ENCODE measurements around the gene DCP1B. TPM values are rescaled to one million over a fixed set of nuclear protein-coding genes. Genes with fewer than 3 reads are reported as not detected.

Gene DCP1B
- total RNA-seq, 1 donor from 2014 or later: 5.4 TPM

GRCh38 chr12:1934831-1935230, 69.4 kb downstream of the DCP1B start:
- no peak for DNase-seq

DNA sequence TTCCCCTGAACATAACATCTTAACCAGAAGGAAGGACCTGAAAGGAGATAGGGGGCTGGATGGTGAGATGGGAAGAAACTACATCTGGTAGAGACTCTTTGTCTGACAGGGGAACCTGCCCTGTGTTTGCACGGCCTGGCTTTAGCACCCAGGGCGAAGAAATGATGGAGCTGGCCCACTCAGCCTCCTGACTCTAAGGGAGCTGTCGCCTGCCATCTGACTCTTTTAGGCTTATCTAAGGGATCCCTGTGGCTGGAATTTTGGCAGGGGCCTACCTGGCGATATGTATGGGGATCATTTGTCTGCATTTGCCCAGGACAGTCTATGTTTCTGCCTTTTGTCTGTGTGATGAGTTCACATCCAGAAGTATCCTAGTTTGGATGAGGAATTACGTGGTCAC, 70.2 kb downstream of the DCP1B start:
- no peak for DNase-seq

- no peak for DNase-seq
Observed at GRCh38 chr12:1933342-1934051, 70.8 kb downstream of the DCP1B start.

GRCh38 chr12:1932264-1932777, 71.9 kb downstream of the DCP1B start:
- no peak for DNase-seq

- no peak for DNase-seq
Observed at GRCh38 chr12:1931642-1932041, 72.6 kb downstream of the DCP1B start.

- DNase-seq: no peak
Observed at GRCh38 chr12:1930803-1931597, 73.3 kb downstream of the DCP1B start.

DNA sequence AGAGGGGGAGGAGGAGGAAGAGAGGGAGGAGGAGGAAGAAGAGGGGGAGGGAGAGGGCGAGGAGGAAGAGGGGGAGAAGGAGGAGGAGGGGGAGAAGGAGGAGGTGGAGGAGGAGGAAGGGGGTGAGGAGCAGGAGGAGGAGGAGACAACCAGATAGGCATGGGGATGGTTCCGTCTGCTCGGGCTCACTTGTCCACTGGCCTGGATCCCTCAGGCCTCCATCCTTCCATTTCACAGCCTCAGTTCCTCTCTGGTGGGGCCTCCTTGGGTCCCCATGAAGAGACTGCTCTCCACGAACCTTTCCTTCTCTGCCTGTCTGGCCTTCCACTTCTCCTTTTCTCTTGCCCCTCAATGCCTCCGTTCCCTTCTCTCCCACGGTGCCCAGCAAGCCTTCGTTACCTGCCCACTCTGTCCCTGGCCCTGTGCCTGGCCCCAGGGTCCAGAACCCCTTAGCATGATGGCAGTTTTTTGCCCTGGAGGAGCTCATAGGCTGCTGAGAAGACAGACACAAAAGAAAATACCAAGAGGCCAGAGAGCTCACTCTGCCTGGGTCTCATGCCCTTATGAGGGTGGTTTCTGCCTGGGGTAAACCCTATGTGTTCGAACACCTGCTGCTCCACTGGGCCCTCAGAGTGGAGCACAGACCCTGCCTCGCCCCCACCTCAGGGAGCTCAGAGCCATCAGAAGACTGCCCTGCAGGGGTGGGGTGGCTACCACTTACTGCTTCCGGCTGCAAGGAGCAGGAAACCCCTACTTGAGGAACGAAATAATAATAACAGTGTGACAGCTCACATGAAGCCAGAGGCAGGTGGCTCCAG, 74.1 kb downstream of the DCP1B start:
- DNase-seq: no peak

DNA sequence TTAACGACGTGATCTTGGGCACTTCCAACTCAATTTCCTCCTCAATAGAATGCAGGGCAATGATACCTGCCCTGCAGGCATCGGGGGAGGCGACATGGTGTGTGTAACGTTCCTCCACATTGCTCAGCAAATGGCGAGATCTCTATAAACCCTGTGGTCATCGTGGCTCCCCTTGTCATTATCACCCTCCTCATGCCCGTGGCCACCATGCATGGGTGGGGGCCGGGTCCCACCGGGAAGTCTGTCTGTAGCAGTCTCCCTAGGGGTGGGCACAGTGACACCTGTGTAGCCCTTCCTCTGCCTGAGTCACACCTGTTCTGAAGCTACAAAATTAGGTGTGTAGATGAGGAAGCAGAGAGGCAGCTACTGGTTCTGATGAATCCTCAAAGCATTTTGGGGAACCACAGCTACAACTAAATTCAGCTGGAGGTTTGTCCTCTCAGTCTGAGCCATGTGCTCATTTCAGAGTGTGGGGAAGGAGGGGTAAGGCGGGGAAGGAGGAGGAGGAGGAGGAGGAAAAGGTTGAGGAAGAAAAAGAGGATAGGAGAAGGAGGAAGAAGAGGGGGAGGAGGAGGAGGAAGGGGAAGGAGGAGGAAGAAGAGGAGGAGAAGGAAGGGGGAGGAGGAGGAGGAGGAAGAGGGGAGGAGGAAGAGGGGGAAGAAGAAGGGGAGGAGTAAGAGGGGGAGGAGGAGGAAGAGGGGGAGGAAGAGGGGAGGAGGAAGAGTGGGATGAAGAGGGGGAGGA, 74.8 kb downstream of the DCP1B start:
- DNase-seq: no peak

- DNase-seq: no peak
Observed at GRCh38 chr12:1928439-1929121, 75.7 kb downstream of the DCP1B start.

- no peak for DNase-seq
Observed at GRCh38 chr12:1927751-1928351, 76.4 kb downstream of the DCP1B start.

DNA sequence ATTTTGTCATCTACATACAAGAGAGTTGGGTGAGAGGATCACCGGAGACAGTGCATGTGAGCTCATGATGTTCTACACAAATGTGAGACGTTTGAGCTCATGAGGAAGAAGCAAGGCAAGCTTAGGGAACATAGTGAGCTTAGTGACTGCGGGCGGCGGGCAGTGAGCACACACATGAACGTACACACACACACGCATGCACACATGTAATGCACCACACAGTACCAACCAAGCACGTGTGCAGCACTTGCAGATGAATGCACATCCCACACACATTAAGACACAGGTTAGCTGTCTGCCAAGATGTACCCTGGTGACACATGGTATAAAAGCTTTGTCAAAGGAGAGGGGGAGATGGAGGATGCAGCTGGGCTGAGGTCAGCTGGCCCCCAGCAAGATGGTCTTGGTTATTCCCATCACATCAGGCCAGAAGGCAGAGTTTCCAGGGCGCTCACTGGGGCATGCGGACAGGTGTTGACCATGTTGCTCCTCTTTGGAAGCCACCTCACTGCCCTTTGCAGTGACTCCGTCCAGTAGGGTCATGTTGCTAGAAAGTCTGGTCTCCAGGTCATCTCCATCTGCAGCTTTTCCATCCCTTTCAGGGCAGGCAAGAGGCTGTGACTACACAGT, 77.1 kb downstream of the DCP1B start:
- DNase-seq: no peak

GRCh38 chr12:1926251-1926657, 78.0 kb downstream of the DCP1B start:
- no peak for DNase-seq

DNA sequence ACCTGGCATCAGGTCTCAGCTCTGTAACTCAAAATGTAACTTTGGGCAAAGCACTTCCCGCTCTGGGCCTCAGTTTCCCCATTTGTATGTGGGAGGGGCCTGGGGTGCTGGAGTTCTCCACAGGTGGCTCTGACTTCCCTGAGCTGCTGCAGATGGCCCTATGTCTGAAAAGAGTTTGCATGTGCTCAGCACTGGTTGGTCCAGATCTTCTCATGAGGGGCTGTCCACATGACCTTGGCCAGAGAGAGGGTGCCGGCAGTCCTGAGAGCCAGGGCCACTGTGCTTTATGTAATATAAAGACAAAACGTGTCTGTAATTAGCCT, 78.6 kb downstream of the DCP1B start:
- DNase-seq: no peak

- DNase-seq: no peak
Observed at GRCh38 chr12:1924996-1925683, 79.1 kb downstream of the DCP1B start.

DNA sequence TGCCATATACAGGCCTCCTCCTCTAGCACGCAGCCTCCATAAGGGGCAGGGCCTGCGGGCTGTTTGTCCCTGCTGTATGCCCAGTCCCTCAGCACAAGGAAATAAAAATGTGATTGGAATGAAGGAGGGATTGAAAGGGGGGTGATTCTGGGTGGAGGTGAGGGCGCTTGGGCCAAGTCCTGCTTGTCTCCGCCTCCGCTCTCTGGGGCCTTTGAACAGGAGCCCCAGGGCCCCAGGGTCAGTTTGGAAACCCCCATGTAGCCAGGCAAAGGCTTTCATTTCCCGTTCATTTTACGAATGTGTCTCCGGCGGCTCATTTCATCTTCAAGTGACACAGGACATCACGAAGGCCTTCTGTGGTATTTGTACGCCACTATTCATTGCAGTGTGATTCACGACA, 81.3 kb downstream of the DCP1B start:
- no peak for DNase-seq

GRCh38 chr12:1922075-1922709, 82.1 kb downstream of the DCP1B start:
- no peak for DNase-seq

GRCh38 chr12:1920971-1921370, 83.3 kb downstream of the DCP1B start:
- DNase-seq: no peak

DNA sequence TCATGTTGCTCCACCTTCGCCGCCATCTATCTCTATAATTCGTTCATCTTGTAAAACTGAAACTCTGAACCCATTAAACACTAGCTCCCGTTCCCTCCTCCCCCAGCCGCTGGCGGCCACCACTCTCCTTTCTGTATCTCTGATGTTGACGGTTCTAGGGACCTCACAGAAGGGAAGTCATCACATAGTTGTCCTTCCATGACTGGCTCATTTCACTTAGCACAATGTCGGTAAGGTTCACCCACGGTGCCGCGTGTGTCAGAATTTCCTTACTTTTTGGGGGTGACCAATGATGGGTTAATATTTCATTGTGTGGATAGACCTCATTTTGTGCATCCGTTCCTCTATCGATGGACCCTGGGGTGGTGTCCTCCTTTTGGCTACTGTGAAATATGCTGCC, 83.8 kb downstream of the DCP1B start:
- DNase-seq: no peak

GRCh38 chr12:1919763-1920162, 84.5 kb downstream of the DCP1B start:
- no peak for DNase-seq

- no peak for DNase-seq
Observed at GRCh38 chr12:1919284-1919683, 85.0 kb downstream of the DCP1B start.
